Type B pancreatic cell (in vitro differentiated cells): ENCODE results near the gene CTSC. TPM values are rescaled to one million over a fixed set of nuclear protein-coding genes. Genes with fewer than 3 reads are reported as not detected.

Experiments used
- DNase-seq: peaks from one replicate; pipeline ENCODE4 v3.0.0; 2021; ENCODE audit warnings: mixed read lengths; ENCODE audit not compliant: unreplicated experiment; ENCODE audit errors: extremely low spot score
- H3K27ac Mint-ChIP-seq: 2 replicates; pipeline ENCODE4 v1.8.0; 2021; ENCODE audit warnings: mild to moderate bottlenecking, mixed read lengths
- H3K27me3 Mint-ChIP-seq: 2 replicates; pipeline ENCODE4 v1.8.0; 2021; ENCODE audit warnings: mixed read lengths
- H3K36me3 Mint-ChIP-seq: 2 replicates; pipeline ENCODE4 v1.8.0; 2021; ENCODE audit warnings: mixed read lengths
- H3K4me1 Mint-ChIP-seq: one replicate; pipeline ENCODE4 v1.8.0; 2021; ENCODE audit warnings: mixed read lengths; ENCODE audit not compliant: unreplicated experiment
- H3K4me3 Mint-ChIP-seq: 2 replicates; pipeline ENCODE4 v1.8.0; 2021; ENCODE audit warnings: mild to moderate bottlenecking, mixed read lengths
- H3K9me3 Mint-ChIP-seq: 2 replicates; pipeline ENCODE4 v1.8.0; 2021; ENCODE audit warnings: mixed read lengths
- total RNA-seq: library from RNA; stranded (reverse); gene quantifications from 2 replicates; pipeline ENCODE4 v1.2.1, GENCODE V29; 2021; ENCODE audit warnings: low replicate concordance
- TF ChIP-seq, protein P1 (sequence below): fragments of 200-600 bp; sonication (generic); conservative IDR thresholded peaks from 2 replicates; pipeline ENCODE4 v1.5.0; 2021; ENCODE audit warnings: antibody characterized with exemption, mild to moderate bottlenecking

Gene CTSC
- total RNA-seq, 1 donor from 2014 or later = 155 TPM

DNA sequence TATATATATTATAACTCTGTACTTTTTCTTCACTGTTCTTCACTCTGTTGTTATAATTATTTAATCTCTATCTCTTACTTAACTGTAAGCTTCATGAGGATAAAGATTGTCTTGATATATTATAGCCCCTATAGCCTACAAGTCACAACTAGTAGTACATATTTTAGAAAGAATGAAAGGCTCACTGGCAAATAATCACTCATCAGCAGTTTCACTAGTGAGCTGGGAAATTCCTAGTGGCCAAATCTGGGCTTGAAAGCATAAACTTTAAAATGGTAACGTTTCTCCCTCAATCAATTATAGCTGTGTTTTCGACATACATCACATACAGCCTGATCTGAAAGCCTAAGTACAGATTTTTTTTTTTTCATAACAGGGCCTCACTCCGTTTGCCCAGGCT is 42.5 kb downstream of the CTSC start:
- Mint-ChIP-seq H3K9me3 (no peaks in the 10 kb centered on the region), H3K36me3 (peaks cover 51% of the 10 kb centered on the region), H3K27me3 (no peaks in the 10 kb centered on the region), H3K27ac (no peak overlapping the region), H3K4me3 (no peak overlapping the region), H3K4me1 (peaks cover 19% of the 10 kb centered on the region)
- no peak for DNase-seq
- TF ChIP-seq, protein P1, sequence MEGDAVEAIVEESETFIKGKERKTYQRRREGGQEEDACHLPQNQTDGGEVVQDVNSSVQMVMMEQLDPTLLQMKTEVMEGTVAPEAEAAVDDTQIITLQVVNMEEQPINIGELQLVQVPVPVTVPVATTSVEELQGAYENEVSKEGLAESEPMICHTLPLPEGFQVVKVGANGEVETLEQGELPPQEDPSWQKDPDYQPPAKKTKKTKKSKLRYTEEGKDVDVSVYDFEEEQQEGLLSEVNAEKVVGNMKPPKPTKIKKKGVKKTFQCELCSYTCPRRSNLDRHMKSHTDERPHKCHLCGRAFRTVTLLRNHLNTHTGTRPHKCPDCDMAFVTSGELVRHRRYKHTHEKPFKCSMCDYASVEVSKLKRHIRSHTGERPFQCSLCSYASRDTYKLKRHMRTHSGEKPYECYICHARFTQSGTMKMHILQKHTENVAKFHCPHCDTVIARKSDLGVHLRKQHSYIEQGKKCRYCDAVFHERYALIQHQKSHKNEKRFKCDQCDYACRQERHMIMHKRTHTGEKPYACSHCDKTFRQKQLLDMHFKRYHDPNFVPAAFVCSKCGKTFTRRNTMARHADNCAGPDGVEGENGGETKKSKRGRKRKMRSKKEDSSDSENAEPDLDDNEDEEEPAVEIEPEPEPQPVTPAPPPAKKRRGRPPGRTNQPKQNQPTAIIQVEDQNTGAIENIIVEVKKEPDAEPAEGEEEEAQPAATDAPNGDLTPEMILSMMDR = no peak

DNA sequence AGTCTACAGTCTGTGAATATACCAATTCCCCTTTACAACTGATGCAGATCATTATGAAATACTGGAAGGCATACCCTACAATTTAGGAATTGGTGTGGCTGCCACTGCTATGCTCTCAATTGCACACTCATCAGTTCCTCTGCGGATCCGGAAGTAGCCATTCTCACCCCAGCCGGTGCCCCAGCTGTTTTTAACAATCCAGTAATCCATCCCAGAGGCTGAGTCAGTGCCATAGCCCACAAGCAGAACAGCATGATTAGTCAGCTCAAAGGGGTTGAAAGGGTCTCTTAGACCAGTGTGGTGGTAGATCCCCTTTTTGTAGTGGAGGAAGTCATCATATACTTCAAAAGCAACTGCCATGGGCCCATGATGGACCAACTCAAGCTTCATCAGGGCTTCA is 43.6 kb downstream of the CTSC start:
- no peak for DNase-seq

DNA sequence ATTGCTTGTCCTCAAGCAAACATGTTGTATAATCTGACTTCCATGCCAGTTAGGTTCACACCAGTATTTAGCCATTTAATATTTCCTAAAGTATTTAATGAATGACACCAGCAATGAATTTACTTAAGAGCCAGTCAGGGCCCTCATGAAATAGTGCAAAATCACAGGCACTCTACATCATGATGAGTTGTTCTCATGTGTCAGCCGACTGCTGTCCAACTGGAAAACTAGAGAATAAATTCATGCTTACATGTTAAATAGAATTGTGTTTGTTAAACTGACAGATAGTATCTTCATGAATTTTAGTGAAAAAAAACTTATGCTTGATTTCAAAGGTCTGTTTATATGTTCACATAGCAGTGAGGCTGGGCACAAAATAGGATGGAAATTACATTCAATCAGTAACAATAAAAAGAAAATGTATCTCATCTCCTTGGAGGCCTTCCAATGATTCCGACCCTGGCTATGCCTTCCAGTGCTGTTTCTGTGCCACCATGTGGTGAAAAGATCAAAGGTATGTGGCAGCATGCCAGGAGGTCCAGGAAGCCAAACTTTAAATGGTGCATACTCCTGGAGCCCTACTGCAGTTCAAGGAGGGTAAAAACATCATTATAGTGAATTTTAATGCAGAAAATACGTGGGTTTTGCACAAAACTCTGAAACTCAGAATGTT is 45.2 kb downstream of the CTSC start:
- no peaks in the 10 kb centered on the region for H3K4me1 Mint-ChIP-seq
- peaks cover 7% of the 10 kb centered on the region for H3K9me3 Mint-ChIP-seq
- TF ChIP-seq, protein P1 = no peak
- no peaks in the 10 kb centered on the region for H3K27me3 Mint-ChIP-seq
- no peak overlapping the region for H3K27ac Mint-ChIP-seq
- no peak overlapping the region for H3K4me3 Mint-ChIP-seq
- no peak for DNase-seq
- peaks cover 58% of the 10 kb centered on the region for H3K36me3 Mint-ChIP-seq

More for the DNA sequence above, 43.6 kb downstream of the CTSC start:
- Mint-ChIP-seq H3K4me3 (no peak overlapping the region), H3K27ac (no peak overlapping the region), H3K27me3 (no peaks in the 10 kb centered on the region), H3K4me1 (peaks cover 14% of the 10 kb centered on the region), H3K36me3 (peaks cover 49% of the 10 kb centered on the region), H3K9me3 (no peaks in the 10 kb centered on the region)
- TF ChIP-seq, protein P1 = no peak

DNA sequence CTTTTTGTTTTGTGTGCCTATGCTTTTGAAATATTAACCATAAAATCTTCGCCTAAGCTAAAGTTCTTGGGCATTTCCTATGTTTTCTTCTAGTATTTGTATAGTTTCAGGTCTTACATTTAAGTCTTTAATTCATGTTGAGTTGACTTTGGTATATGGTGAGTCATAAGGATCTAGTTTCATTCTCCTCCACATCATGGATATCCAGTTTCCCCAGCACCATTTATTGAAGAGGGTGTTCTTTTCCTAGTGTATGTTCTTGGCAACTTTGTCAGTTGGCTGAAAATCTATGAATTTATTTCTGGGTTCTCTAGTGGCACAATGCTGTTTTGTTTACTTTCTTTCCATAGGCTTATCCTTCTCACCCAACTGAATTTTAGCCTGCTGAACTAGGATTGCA is 49.0 kb downstream of the CTSC start:
- TF ChIP-seq, protein P1 = no peak
- H3K4me3 Mint-ChIP-seq = no peak overlapping the region
- H3K9me3 Mint-ChIP-seq = peaks cover 7% of the 10 kb centered on the region
- H3K36me3 Mint-ChIP-seq = peaks cover 31% of the 10 kb centered on the region
- no peak overlapping the region for H3K27ac Mint-ChIP-seq
- no peak for DNase-seq
- peaks cover 9% of the 10 kb centered on the region for H3K4me1 Mint-ChIP-seq
- H3K27me3 Mint-ChIP-seq = no peaks in the 10 kb centered on the region

DNA sequence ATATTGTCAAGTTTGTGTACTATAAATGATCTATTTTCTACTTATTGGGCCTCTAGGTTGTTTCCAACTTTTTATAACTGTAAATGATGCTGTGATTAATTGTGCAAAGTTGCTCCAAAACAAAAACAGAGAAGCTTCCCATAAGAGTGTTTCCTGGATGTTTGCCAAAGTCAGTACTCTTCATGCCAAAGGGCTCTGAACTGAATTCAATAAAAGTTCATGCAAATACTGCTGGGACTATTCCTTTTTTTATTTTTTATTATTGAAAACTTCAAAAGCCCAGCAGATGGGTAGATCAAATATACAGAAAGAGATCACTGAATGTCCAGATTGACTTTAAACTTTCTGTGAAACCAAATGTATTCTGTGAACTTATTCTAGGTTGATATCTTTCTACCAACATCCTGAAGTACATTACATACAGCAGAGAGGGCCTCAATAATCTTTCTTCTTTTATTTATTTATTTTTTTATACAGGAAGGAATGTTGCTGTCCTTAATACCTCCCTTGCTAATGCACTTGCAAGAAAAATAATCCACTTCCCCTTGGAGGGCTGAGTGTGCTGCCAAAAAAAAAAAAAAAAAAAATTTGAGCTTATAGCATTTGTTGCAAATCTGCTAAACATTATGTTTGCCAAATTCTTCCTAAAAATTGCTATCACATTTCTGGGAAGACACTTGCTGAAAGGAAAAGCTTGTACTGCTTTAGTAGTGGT is 53.0 kb downstream of the CTSC start:
- H3K36me3 Mint-ChIP-seq = peaks cover 14% of the 10 kb centered on the region
- H3K4me1 Mint-ChIP-seq = peaks cover 9% of the 10 kb centered on the region
- H3K27ac Mint-ChIP-seq = no peak overlapping the region
- no peak for DNase-seq
- peaks cover 7% of the 10 kb centered on the region for H3K9me3 Mint-ChIP-seq
- no peaks in the 10 kb centered on the region for H3K27me3 Mint-ChIP-seq
- no peak overlapping the region for H3K4me3 Mint-ChIP-seq
- TF ChIP-seq, protein P1 = no peak
